22Rv1 (cell line): ENCODE data around the gene EPAS1.

ENCODE experiments used
- ZFX ChIP-seq: fragments of 450-650 bp; IDR thresholded peaks from 2 replicates; pipeline ENCODE4 v1.6.1; 2017; ENCODE audit warnings: antibody characterized with exemption, borderline replicate concordance
- TF ChIP-seq, protein P1 (sequence below): fragments of 450-650 bp; IDR thresholded peaks from 2 replicates; pipeline ENCODE4 v1.5.1; 2017; ENCODE audit warnings: mild to moderate bottlenecking

DNA sequence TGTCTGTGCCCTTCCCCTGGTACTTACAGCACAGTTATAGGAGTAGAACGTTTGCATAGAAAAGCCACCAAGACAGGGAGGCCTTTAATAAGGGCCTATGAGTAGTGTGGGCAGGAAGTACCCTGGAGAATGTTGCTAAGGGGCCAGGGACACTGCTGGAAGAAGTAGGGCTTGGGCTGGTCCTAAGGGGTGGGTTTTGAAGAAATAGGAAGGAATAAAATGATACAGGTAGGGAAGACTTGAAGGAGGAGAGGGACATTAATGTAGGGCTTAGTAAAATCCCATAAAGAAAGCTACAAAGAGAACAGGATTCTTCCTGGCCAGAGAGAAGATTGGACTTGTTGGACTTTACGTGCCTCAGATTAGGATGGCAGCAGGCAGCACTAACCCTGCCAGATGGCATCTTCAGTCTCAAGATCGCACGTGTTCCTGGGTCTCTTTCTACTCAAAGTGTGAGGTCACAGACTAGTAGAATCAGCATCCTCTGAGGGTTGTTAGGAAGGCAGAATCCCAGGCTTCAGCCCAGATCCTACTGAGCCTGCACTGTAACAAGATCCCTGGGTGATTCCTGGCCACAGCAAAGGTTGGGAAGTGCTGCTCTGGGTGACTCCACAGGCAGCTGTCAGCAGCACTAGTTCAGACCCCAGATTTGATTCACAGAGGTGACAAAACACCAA lies 39.2 kb downstream of the EPAS1 start:
- TF ChIP-seq, protein P1, sequence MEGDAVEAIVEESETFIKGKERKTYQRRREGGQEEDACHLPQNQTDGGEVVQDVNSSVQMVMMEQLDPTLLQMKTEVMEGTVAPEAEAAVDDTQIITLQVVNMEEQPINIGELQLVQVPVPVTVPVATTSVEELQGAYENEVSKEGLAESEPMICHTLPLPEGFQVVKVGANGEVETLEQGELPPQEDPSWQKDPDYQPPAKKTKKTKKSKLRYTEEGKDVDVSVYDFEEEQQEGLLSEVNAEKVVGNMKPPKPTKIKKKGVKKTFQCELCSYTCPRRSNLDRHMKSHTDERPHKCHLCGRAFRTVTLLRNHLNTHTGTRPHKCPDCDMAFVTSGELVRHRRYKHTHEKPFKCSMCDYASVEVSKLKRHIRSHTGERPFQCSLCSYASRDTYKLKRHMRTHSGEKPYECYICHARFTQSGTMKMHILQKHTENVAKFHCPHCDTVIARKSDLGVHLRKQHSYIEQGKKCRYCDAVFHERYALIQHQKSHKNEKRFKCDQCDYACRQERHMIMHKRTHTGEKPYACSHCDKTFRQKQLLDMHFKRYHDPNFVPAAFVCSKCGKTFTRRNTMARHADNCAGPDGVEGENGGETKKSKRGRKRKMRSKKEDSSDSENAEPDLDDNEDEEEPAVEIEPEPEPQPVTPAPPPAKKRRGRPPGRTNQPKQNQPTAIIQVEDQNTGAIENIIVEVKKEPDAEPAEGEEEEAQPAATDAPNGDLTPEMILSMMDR, result no peak
- TF ChIP-seq ZFX, result no peak
